Activated CD8-positive, alpha-beta T cell treated with anti-CD3 and anti-CD28 coated beads for 36 hours (primary cell): ENCODE results near the gene KCNAB1. TPM values are rescaled to one million over a fixed set of nuclear protein-coding genes. Genes with fewer than 3 reads are reported as not detected.

ENCODE experiments used
- ATAC-seq: fragments of 200-7000 bp; cut with Tn5 transposase; one replicate; pipeline ENCODE4 v1.10.0; 2021; ENCODE audit warnings: mild to moderate bottlenecking, moderate library complexity
- CTCF ChIA-PET: fragments of 350-600 bp; sonication (Branson Sonifier 250); formaldehyde crosslinking; loops from one replicate; lab custom pipeline; 2021; ENCODE audit warnings: antibody characterized with exemption; lab: Charles Lee
- POLR2A ChIA-PET: fragments of 350-600 bp; sonication (Branson Sonifier 250); formaldehyde crosslinking; loops from one replicate; lab custom pipeline; 2021; ENCODE audit warnings: antibody characterized with exemption; lab: Charles Lee
- DNase-seq: peaks from one replicate; pipeline ENCODE4 v3.0.0-alpha.2; 2020
- H3K27ac Mint-ChIP-seq: one replicate; pipeline ENCODE4 v1.8.0; 2021; ENCODE audit warnings: mild to moderate bottlenecking, mixed read lengths
- H3K27me3 Mint-ChIP-seq: one replicate; pipeline ENCODE4 v1.8.0; 2021; ENCODE audit warnings: mixed read lengths
- H3K36me3 Mint-ChIP-seq: one replicate; pipeline ENCODE4 v1.8.0; 2021; ENCODE audit warnings: low read depth, mixed read lengths
- H3K4me1 Mint-ChIP-seq: one replicate; pipeline ENCODE4 v1.8.0; 2021; ENCODE audit warnings: low read depth, mixed read lengths
- H3K4me3 Mint-ChIP-seq: one replicate; pipeline ENCODE4 v1.8.0; 2021; ENCODE audit warnings: mild to moderate bottlenecking, moderate library complexity, mixed read lengths
- H3K9me3 Mint-ChIP-seq: one replicate; pipeline ENCODE4 v1.8.0; 2021; ENCODE audit warnings: mixed read lengths
- intact Hi-C: fragments of 100-400 bp; cut with micrococcal nuclease; formaldehyde crosslinking; loops from one replicate; pipeline ENCODE4 v1.10.0; 2022
- total RNA-seq, 2 experiments: library from RNA; stranded (reverse); gene quantifications; one replicate each; pipeline ENCODE4 v1.2.3, GENCODE V29; 2021
- TF ChIP-seq, protein P1 (sequence below): fragments of 200-600 bp; IDR thresholded peaks from one replicate; pipeline ENCODE4 v1.8.0; 2022; ENCODE audit warnings: antibody characterized with exemption, mild to moderate bottlenecking

Gene KCNAB1
- total RNA-seq, 2 experiments from 2014 or later = not detected

DNA sequence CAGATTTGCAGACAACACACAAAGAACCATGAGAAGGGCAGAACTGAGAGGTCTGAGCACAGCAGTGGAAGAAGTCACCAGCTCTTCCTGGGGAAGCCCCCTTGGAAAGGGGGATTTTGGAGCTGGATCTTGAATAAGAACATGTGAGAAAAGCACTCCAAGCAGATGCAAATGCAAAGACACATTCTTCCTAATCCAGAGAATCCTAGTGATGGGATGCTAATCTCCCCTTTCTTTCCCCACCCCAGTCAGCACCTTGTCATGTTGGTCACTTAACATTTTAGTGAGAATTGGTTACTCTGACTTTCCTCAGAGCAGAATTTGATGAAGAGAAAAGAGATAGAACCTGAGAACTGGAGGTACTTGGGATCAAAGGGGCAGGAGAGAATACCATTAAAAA is 286.0 kb downstream of the KCNAB1 start:
- CTCF ChIA-PET = no interaction called here
- DNase-seq (no peak), ATAC-seq (no peak)
- TF ChIP-seq, protein P1, sequence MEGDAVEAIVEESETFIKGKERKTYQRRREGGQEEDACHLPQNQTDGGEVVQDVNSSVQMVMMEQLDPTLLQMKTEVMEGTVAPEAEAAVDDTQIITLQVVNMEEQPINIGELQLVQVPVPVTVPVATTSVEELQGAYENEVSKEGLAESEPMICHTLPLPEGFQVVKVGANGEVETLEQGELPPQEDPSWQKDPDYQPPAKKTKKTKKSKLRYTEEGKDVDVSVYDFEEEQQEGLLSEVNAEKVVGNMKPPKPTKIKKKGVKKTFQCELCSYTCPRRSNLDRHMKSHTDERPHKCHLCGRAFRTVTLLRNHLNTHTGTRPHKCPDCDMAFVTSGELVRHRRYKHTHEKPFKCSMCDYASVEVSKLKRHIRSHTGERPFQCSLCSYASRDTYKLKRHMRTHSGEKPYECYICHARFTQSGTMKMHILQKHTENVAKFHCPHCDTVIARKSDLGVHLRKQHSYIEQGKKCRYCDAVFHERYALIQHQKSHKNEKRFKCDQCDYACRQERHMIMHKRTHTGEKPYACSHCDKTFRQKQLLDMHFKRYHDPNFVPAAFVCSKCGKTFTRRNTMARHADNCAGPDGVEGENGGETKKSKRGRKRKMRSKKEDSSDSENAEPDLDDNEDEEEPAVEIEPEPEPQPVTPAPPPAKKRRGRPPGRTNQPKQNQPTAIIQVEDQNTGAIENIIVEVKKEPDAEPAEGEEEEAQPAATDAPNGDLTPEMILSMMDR = no peak
- H3K27ac Mint-ChIP-seq = no peak overlapping the region
- H3K27me3 Mint-ChIP-seq = no peaks in the 10 kb centered on the region
- H3K4me1 Mint-ChIP-seq = no peaks in the 10 kb centered on the region
- H3K4me3 Mint-ChIP-seq = no peak overlapping the region
- POLR2A ChIA-PET = no interaction called here
- no peaks in the 10 kb centered on the region for H3K9me3 Mint-ChIP-seq
- H3K36me3 Mint-ChIP-seq = no peaks in the 10 kb centered on the region
- intact Hi-C loops = no loop called here

DNA sequence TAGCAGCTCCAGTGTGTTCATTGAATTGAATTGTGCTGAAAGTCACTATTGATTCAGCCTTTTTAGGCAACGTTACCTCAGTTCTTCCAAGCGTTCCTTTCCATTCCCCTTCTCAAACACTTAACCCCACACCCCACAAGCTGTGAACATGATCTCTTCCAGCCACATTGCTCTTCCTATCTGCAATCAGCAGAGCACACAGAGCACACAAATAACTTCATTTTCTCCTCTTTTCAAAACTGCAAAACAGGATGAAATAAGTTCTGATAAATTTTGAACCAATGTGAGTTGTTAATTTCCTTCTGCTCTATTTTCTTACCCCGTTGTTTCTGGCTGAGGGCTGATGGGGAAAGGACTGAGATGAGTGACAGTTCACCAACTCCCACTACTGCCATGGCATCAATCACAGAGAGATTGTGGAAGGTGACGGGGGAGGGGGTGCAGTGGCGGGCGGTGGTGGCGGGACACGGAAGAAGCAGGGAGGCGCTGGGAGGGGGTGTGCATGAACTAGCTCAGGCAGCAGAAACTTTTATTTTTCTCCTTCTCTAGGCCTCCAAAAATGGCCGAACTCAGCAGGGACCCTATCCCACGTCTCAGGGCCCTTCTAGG is 287.3 kb downstream of the KCNAB1 start:
- no peaks in the 10 kb centered on the region for H3K36me3 Mint-ChIP-seq
- TF ChIP-seq, protein P1 = no peak
- no peaks in the 10 kb centered on the region for H3K27me3 Mint-ChIP-seq
- DNase-seq (no peak), ATAC-seq (no peak)
- intact Hi-C loops = no loop called here
- POLR2A ChIA-PET = no interaction called here
- no peak overlapping the region for H3K27ac Mint-ChIP-seq
- no peaks in the 10 kb centered on the region for H3K9me3 Mint-ChIP-seq
- no peaks in the 10 kb centered on the region for H3K4me1 Mint-ChIP-seq
- H3K4me3 Mint-ChIP-seq = no peak overlapping the region
- CTCF ChIA-PET = interaction anchor here (1.0 kb wide), 1 partner anchor 136 kb away, joined by 3 read pairs; no protein-coding TSS in a partner anchor

GRCh38 chr3:156409694-156410093 is 289.3 kb downstream of the KCNAB1 start:
- Mint-ChIP-seq H3K27me3 (peaks cover 2% of the 10 kb centered on the region), H3K36me3 (no peaks in the 10 kb centered on the region), H3K9me3 (no peaks in the 10 kb centered on the region), H3K4me1 (no peaks in the 10 kb centered on the region), H3K4me3 (no peak overlapping the region), H3K27ac (no peak overlapping the region)
- TF ChIP-seq, protein P1 = no peak
- intact Hi-C loops = no loop called here
- ChIA-PET POLR2A (no interaction called here), CTCF (interaction anchor here (0.7 kb wide), 1 partner anchor 42 kb away, joined by 3 read pairs; no protein-coding TSS in a partner anchor)
- DNase-seq (no peak), ATAC-seq (no peak)

DNA sequence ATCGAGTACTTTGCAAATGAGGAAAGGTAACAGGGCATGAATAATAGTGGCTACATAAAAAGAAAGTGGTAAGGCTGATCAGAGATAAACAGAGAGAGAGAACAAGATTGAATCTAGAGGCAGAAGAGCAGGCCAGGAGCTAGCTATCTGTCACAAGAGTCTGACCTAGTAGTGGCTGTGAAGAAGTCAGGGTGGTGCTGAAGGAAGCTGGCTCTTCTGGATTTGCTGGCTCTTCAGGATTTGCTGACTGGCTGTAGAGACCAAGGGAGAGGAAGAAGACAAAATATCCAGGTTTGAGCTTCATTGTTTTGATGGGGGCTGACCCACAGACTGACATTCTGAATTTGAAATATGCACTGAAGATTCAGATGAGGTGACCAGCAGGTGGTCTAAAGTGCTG is 292.2 kb downstream of the KCNAB1 start:
- no peak overlapping the region for H3K4me3 Mint-ChIP-seq
- H3K4me1 Mint-ChIP-seq = no peaks in the 10 kb centered on the region
- TF ChIP-seq, protein P1 = no peak
- intact Hi-C loops = no loop called here
- DNase-seq (no peak), ATAC-seq (no peak)
- H3K27me3 Mint-ChIP-seq = peaks cover 2% of the 10 kb centered on the region
- CTCF ChIA-PET = no interaction called here
- no peaks in the 10 kb centered on the region for H3K9me3 Mint-ChIP-seq
- no peak overlapping the region for H3K27ac Mint-ChIP-seq
- POLR2A ChIA-PET = no interaction called here
- H3K36me3 Mint-ChIP-seq = no peaks in the 10 kb centered on the region

DNA sequence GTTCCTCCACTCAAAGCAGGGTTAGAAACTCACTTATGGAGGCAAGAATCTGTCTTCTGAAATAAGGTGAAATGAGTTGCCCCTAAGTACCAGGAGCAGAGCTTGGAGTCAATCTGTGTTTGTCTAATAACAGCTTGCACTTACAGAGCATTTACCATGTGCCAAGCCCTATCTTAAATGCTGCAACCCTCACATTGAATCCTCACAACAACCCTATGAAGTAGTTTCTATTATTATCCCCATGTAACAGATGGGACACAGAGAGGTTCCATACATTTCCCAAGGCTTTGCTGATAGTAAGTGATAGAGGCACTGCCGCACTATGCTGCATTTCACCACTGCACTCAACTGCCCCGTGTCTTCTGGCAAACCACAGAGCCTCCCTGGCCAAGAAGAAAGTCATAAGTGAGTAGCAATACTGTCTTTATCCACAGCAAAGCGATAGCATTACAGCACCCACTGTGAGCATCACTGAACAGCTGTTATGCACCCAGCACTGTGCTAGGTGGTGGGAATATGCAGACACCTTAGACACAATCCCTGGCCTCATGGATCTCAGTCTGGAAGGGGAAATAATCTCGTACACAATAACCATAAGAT is 293.0 kb downstream of the KCNAB1 start:
- Mint-ChIP-seq H3K4me1 (no peaks in the 10 kb centered on the region), H3K4me3 (no peak overlapping the region), H3K27ac (no peak overlapping the region), H3K36me3 (no peaks in the 10 kb centered on the region), H3K9me3 (no peaks in the 10 kb centered on the region), H3K27me3 (peaks cover 2% of the 10 kb centered on the region)
- ChIA-PET CTCF (no interaction called here), POLR2A (no interaction called here)
- intact Hi-C loops = no loop called here
- TF ChIP-seq, protein P1 = no peak
- DNase-seq (no peak), ATAC-seq (no peak)
